ENCODE data around the gene NCAM1. TPM values are rescaled to one million over a fixed set of nuclear protein-coding genes. Genes with fewer than 3 reads are reported as not detected.

The NCAM1 gene
- total and polyA plus RNA-seq, 2 of the 13 experiments (the other 11 are each of a cell fraction or from before 2014, with no cell fraction given): 0.05 TPM; not detected in 1

DNA sequence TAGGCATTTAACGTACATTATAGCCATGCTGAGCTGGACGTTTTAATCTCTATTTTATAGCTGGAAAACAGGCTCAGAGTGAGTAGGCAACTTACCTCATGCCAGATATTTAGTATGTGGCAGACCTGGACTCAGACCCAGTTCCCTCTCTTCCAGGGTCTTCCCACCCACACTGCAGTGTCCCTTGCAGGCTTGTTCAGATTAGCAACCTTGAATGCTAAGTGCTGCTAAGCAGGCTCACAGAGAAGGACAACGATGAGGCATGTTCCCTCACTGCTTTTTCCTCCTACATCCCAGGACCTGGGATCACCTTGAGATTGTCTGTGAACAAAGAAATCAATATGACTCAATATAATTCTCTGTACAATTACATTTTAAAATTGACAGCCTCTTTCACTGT lies 65.6 kb downstream of the NCAM1 start:
- POLR2A ChIA-PET: no interaction called here
- CTCF ChIA-PET (ENCODE audit: low intra/inter-chr PET ratio, low total read pairs): no interaction called here
- in situ Hi-C loops (cut with HindIII; ENCODE audit: extremely low pct_ligation_motif_present, low pct_unique_long_range_greater_than_20kb) (no loop called here), intact Hi-C loops (cut with micrococcal nuclease; ENCODE audit: unreplicated experiment) (no loop called here)
- 4% methylated on average over 3 of the region's 3 CpGs for WGBS (ENCODE audit: low lambda C conversion rate)
- Histone ChIP-seq H3K79me2 (ENCODE audit: insufficient read depth, low read length) (no peaks in the 10 kb centered on the region), H3K4me3 (replicated peaks in 1 of 3; ENCODE audit: insufficient read depth in 1 of 3, low read depth in 2 of 3, low read length in 3 of 3) (no peak overlapping the region), H2AFZ (ENCODE audit: low read length) (no peak overlapping the region), H3K4me2 (ENCODE audit: low read depth, low read length) (no peak overlapping the region), H3K27me3 (ENCODE audit: control insufficient read depth in 1 of 2, insufficient read depth in 2 of 2, low read length in 2 of 2) (0 out of 5 replicates have a peak, but pooled peaks cover 0 to 3% of the 10 kb centered on the region in 2 experiments), H3K36me3 (replicated peaks in 1 of 2; ENCODE audit: control insufficient read depth in 1 of 2, insufficient read depth in 2 of 2, low read length in 2 of 2) (no peaks in the 10 kb centered on the region), H3K9ac (ENCODE audit: insufficient read depth, low read depth, low read length) (no peak overlapping the region), H3K4me1 (ENCODE audit: insufficient read depth, low read length) (no peaks in the 10 kb centered on the region), H4K20me1 (ENCODE audit: insufficient read depth, low read length) (no peaks in the 10 kb centered on the region; the same call in 1 of the 2 replicates), H3K9me3 (ENCODE audit: low read length) (no peaks in the 10 kb centered on the region), H3K27ac (ENCODE audit: extremely low read length, insufficient read depth, low read length) (no peak overlapping the region)
- no peak for TF ChIP-seq DMAP1 (CRISPR knock-in tag; IDR thresholded peaks at IDR 0.05)
- no peak for TF ChIP-seq ZNF253 (CRISPR knock-in tag; IDR thresholded peaks at IDR 0.05; ENCODE audit: borderline replicate concordance)
- no peak for TF ChIP-seq ZNF75D (CRISPR knock-in tag; IDR thresholded peaks at IDR 0.05; ENCODE audit: borderline replicate concordance)
- TF ChIP-seq, protein P1, sequence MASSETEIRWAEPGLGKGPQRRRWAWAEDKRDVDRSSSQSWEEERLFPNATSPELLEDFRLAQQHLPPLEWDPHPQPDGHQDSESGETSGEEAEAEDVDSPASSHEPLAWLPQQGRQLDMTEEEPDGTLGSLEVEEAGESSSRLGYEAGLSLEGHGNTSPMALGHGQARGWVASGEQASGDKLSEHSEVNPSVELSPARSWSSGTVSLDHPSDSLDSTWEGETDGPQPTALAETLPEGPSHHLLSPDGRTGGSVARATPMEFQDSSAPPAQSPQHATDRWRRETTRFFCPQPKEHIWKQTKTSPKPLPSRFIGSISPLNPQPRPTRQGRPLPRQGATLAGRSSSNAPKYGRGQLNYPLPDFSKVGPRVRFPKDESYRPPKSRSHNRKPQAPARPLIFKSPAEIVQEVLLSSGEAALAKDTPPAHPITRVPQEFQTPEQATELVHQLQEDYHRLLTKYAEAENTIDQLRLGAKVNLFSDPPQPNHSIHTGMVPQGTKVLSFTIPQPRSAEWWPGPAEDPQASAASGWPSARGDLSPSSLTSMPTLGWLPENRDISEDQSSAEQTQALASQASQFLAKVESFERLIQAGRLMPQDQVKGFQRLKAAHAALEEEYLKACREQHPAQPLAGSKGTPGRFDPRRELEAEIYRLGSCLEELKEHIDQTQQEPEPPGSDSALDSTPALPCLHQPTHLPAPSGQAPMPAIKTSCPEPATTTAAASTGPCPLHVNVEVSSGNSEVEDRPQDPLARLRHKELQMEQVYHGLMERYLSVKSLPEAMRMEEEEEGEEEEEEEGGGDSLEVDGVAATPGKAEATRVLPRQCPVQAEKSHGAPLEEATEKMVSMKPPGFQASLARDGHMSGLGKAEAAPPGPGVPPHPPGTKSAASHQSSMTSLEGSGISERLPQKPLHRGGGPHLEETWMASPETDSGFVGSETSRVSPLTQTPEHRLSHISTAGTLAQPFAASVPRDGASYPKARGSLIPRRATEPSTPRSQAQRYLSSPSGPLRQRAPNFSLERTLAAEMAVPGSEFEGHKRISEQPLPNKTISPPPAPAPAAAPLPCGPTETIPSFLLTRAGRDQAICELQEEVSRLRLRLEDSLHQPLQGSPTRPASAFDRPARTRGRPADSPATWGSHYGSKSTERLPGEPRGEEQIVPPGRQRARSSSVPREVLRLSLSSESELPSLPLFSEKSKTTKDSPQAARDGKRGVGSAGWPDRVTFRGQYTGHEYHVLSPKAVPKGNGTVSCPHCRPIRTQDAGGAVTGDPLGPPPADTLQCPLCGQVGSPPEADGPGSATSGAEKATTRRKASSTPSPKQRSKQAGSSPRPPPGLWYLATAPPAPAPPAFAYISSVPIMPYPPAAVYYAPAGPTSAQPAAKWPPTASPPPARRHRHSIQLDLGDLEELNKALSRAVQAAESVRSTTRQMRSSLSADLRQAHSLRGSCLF (CRISPR knock-in tag; IDR thresholded peaks at IDR 0.05; ENCODE audit: borderline replicate concordance): no peak
- no peak for TF ChIP-seq POGZ (CRISPR knock-in tag; IDR thresholded peaks at IDR 0.05)
- no peak for TF ChIP-seq PAF1 (CRISPR knock-in tag; IDR thresholded peaks at IDR 0.05)
- TF ChIP-seq MIER3 (CRISPR knock-in tag; IDR thresholded peaks at IDR 0.05; ENCODE audit: borderline replicate concordance): no peak
- TF ChIP-seq IRX3 (CRISPR knock-in tag; IDR thresholded peaks at IDR 0.05; ENCODE audit: borderline replicate concordance, low read depth): no peak
- no peak for TF ChIP-seq CREB1 (IDR thresholded peaks at IDR 0.05)
- TF ChIP-seq CREB1 (CRISPR knock-in tag; IDR thresholded peaks at IDR 0.05): no peak
- TF ChIP-seq, protein P2, sequence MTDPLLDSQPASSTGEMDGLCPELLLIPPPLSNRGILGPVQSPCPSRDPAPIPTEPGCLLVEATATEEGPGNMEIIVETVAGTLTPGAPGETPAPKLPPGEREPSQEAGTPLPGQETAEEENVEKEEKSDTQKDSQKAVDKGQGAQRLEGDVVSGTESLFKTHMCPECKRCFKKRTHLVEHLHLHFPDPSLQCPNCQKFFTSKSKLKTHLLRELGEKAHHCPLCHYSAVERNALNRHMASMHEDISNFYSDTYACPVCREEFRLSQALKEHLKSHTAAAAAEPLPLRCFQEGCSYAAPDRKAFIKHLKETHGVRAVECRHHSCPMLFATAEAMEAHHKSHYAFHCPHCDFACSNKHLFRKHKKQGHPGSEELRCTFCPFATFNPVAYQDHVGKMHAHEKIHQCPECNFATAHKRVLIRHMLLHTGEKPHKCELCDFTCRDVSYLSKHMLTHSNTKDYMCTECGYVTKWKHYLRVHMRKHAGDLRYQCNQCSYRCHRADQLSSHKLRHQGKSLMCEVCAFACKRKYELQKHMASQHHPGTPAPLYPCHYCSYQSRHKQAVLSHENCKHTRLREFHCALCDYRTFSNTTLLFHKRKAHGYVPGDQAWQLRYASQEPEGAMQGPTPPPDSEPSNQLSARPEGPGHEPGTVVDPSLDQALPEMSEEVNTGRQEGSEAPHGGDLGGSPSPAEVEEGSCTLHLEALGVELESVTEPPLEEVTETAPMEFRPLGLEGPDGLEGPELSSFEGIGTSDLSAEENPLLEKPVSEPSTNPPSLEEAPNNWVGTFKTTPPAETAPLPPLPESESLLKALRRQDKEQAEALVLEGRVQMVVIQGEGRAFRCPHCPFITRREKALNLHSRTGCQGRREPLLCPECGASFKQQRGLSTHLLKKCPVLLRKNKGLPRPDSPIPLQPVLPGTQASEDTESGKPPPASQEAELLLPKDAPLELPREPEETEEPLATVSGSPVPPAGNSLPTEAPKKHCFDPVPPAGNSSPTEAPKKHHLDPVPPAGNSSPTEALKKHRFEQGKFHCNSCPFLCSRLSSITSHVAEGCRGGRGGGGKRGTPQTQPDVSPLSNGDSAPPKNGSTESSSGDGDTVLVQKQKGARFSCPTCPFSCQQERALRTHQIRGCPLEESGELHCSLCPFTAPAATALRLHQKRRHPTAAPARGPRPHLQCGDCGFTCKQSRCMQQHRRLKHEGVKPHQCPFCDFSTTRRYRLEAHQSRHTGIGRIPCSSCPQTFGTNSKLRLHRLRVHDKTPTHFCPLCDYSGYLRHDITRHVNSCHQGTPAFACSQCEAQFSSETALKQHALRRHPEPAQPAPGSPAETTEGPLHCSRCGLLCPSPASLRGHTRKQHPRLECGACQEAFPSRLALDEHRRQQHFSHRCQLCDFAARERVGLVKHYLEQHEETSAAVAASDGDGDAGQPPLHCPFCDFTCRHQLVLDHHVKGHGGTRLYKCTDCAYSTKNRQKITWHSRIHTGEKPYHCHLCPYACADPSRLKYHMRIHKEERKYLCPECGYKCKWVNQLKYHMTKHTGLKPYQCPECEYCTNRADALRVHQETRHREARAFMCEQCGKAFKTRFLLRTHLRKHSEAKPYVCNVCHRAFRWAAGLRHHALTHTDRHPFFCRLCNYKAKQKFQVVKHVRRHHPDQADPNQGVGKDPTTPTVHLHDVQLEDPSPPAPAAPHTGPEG (CRISPR knock-in tag; IDR thresholded peaks at IDR 0.05): no peak
- BruUV-seq (replicated peaks): no TSS peak
- no peak for ATAC-seq
- no peak for DNase-seq (ENCODE audit: low spot score)
- FAIRE-seq: no peak
